LNCaP clone FGC (cell line): ENCODE measurements around the gene GLIPR2.

ENCODE experiments used
- DNase-seq: peaks from one replicate; pipeline ENCODE4 v3.0.0-alpha.2; 2011; ENCODE audit warnings: low read depth
- H3K4me3 ChIP-seq: 2 replicates; pipeline ENCODE4 v1.5.1; 2011; ENCODE audit warnings: mild to moderate bottlenecking, low read depth, low read length, control low read depth
- CTCF ChIP-seq: IDR thresholded peaks from 2 replicates; pipeline ENCODE4 v1.5.1; 2012; ENCODE audit warnings: mild to moderate bottlenecking; ENCODE audit not compliant: control insufficient read depth, insufficient read depth; ENCODE audit errors: extremely low read depth

The GLIPR2 gene

DNA sequence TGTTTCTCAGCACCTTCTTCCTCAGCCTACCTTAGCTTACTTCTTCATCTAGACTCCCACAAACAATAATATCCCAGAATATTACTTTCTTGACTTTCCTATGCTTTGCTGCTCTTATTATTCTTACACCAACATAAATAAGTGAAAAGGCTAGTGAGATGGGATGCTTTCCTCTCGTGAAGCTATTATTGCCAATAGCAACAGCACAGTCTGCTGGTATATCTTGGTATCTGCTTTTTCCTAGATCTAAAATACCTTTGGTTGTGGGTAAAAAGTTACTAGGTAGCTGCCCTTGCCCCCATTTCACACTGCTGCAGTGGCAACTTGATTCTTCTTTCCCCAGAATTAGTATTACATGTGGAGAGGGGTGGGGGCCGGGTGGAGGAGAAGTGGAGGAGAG is 26.1 kb upstream of the GLIPR2 start:
- DNase-seq, result no peak
- TF ChIP-seq CTCF, result peak; percentile 36
- H3K4me3 ChIP-seq, result no peak overlapping the region

DNA sequence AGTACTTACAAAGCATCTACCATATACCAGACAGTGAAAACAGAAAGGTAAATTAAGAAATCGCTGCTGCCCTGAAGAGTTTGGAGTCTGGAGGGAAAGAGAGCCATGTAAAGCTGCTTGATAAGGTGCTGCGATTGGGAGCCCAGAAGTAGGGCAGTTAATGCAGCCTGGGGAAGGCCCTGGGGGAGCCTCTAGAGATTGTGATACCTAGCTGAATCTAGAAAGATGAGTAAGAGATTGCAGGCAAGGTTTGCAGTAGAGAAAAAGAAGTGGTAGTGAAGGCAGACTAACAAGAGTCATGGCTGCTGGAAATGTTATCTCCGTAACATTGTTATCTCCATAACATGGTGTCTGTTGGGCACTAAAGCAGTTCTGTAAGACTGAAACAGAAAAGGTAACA is 24.0 kb upstream of the GLIPR2 start:
- DNase-seq, result no peak
- H3K4me3 ChIP-seq, result no peak overlapping the region
- TF ChIP-seq CTCF, result no peak

DNA sequence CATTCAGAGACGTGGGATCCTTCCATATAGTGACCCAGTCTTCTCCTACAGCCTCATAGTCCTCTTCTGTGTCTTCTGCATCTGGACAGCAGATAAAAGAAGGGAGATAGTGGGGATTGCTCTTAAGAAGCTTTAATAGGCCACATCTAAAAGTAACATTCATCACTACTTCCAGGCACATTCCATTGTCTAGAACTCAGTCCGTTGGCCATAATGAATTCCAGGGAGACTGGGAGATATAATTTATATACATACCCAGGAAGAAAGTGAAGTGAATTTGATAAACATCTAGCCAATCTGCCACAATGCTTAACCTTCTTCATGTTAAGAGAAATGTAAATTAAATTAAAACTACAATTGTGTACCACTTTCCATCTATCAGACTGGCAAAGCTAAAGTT is 22.5 kb upstream of the GLIPR2 start:
- TF ChIP-seq CTCF, result no peak
- no peak for DNase-seq
- H3K4me3 ChIP-seq, result no peak overlapping the region

GRCh38 chr9:36116593-36116992 is 19.9 kb upstream of the GLIPR2 start:
- H3K4me3 ChIP-seq, result no peak overlapping the region
- no peak for TF ChIP-seq CTCF
- DNase-seq, result no peak

GRCh38 chr9:36118201-36118600 is 18.3 kb upstream of the GLIPR2 start:
- DNase-seq, result no peak
- TF ChIP-seq CTCF, result no peak
- no peak overlapping the region for H3K4me3 ChIP-seq

- TF ChIP-seq CTCF, result no peak
- H3K4me3 ChIP-seq, result no peak overlapping the region
- no peak for DNase-seq
Observed at GRCh38 chr9:36118706-36119105, 17.8 kb upstream of the GLIPR2 start.

GRCh38 chr9:36119476-36119875 is 17.1 kb upstream of the GLIPR2 start:
- no peak for TF ChIP-seq CTCF
- DNase-seq, result peak; percentile 90
- H3K4me3 ChIP-seq, result no peak overlapping the region
